DMS 273 (cell line): Measurements from ENCODE around the gene OR4P4.

Experiments
- DNase-seq: peaks from one replicate; lab custom pipeline; 2025; ENCODE audit not compliant: unreplicated experiment; lab: John Stamatoyannopoulos, UW

OR4P4 gene

DNA sequence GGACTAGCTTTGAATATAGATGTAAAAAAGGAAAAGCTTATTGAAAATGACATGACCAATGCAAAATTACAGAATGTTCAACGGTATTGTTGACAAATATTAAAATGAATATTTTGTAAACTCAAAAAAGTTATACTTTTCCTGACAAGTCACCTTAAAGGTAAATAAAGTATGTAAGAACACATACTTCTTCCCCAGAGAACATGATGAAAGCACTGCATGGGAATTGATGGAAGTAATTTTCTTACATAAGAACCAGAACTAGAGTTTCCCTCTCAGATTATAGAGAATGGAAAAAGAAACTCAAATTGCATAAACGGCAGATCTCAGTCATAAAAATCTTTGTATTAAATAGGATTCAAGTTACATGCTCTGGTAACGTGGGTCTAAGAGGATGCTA is at the start of gene OR4P4:
Gene OR4P4 (plus strand): TSS at position 301 of the 400 bp plus-strand sequence.
- no peak for DNase-seq

GRCh38 chr11:55607545-55607944 is 27.4 kb upstream of the OR4P4 start, which contains the start of gene OR4C11:
Gene OR4C11 (minus strand): TSS chr11:55607645. CDS start chr11:55604373, 3,272 bp downstream.
- DNase-seq: no peak

DNA sequence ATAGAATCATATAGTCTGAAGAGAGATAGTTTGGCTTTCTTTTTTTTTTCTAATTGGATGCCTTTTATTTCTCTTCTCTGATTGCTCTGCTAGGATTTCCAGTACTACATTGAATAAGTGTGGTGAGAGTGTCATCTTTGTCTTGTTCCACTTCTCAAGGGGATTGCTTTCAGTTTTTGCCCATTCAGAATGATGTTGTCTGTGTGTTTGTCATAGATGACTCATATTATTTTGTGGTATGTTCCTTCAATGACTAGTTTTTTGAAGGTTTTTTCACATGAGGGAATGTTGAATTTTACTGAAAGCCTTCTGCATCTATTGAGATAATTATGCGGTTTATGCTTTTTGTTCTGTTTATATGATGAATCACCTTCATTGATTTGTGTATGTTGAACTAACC is 10.4 kb upstream of the OR4P4 start:
- DNase-seq: no peak

GRCh38 chr11:55648027-55648426 is 13.1 kb downstream of the OR4P4 start, which contains the start of gene OR4S2:
Gene OR4S2 (plus strand): TSS chr11:55648327. CDS start chr11:55650904, 2,577 bp downstream.
- no peak for DNase-seq

GRCh38 chr11:55652560-55652959 is 17.6 kb downstream of the OR4P4 start:
- no peak for DNase-seq

DNA sequence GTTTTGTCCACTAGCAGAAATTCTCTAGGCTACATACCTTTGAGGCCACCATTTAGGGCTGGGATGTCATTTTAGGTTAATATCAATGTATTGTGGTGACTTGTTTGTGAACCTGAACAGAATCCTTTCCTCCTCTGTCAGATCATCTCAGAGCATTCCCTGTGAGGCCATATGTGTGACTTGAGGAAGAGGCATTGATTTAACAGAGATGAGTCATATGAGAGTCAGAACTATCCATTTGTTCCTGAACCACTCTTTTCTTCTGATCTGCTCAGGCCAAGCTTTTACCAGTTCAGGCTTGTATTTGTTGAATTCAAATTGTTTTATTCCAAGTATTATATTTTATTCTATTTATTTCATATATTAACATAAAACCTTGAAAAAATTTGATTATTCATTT is 20.2 kb downstream of the OR4P4 start:
- no peak for DNase-seq

DNA sequence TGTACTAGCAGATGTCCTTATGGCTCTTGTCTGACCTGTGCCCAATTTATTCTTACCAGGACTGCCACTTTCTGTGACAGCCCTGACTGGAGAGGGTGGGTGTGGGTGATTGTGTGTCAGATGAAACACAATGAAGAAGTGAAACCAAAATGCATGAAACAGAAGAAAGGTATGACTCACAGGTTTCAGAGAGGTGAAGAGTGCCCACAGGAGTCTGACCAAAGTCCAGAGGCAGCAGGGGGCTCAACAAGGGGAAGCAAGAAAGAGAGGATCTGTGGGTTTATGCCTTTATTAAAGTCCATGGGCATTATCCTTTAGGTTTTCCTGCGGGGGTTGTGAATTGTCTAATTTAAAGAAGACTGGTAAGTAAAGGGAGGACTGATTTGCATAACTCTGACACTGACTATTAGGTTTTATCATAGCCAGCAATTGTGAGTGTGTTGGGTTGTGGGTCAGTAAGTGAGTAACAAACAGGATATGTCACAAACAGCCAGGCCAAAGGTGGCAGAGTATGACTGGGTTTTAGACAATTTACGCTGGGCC is 23.2 kb downstream of the OR4P4 start:
- no peak for DNase-seq

- DNase-seq: no peak
These were observed 23.7 kb downstream of the OR4P4 start for GRCh38 chr11:55658608-55659007.

- no peak for DNase-seq
These were observed 27.0 kb downstream of the OR4P4 start, which contains the start of gene OR4C6 for GRCh38 chr11:55661901-55662300. Gene OR4C6 (plus strand): TSS chr11:55662201. CDS start chr11:55665167, 2,966 bp downstream.

GRCh38 chr11:55669376-55669775 is 34.5 kb downstream of the OR4P4 start:
- DNase-seq: no peak

GRCh38 chr11:55673860-55674259 is 38.9 kb downstream of the OR4P4 start:
- DNase-seq: no peak
